ENCODE results near the gene LBHD1.
A peak's percentile ranks its signal among the peaks of the same experiment; 100 is the strongest.
"Not testable (repeated sequence)": the region's sequence is repeated elsewhere in the genome, so short reads cannot be mapped to it uniquely, and the experiment has no call there.

The LBHD1 gene

GRCh38 chr11:62694455-62695167 lies 22.5 kb upstream of the LBHD1 start:
- Histone ChIP-seq H3K27ac (ENCODE audit: low read depth in 2 of 2, low read length in 2 of 2) (no peak overlapping the region), H3K4me3 (ENCODE audit: low read length in 2 of 2) (no peak overlapping the region), H3K9me3 (ENCODE audit: control insufficient read depth in 2 of 2, low read length in 2 of 2) (no peaks in the 10 kb centered on the region), H3K9ac (ENCODE audit: low read depth in 1 of 2, low read length in 2 of 2) (no peak overlapping the region), H3K27me3 (ENCODE audit: control insufficient read depth in 2 of 2, insufficient read depth in 2 of 2, low read length in 2 of 2) (no peaks in the 10 kb centered on the region), H3K36me3 (ENCODE audit: control insufficient read depth in 2 of 2, insufficient read depth in 2 of 2, low read length in 2 of 2) (peaks cover 20 to 30% of the 10 kb centered on the region in 2 donors), H3K4me1 (ENCODE audit: control insufficient read depth in 2 of 2, insufficient read depth in 2 of 2, low read length in 2 of 2) (peaks cover 0 to 2% of the 10 kb centered on the region in 2 donors)

GRCh38 chr11:62693624-62694023 lies 21.6 kb upstream of the LBHD1 start:
- H3K36me3 ChIP-seq (ENCODE audit: control insufficient read depth in 2 of 2, insufficient read depth in 2 of 2, low read length in 2 of 2): peaks cover 20 to 30% of the 10 kb centered on the region in 2 donors
- not testable (repeated sequence) for H3K4me3 ChIP-seq (ENCODE audit: low read length in 2 of 2); H3K27me3 ChIP-seq (ENCODE audit: control insufficient read depth in 2 of 2, insufficient read depth in 2 of 2, low read length in 2 of 2); H3K9me3 ChIP-seq (ENCODE audit: control insufficient read depth in 2 of 2, low read length in 2 of 2); H3K9ac ChIP-seq (ENCODE audit: low read depth in 1 of 2, low read length in 2 of 2); H3K27ac ChIP-seq (ENCODE audit: low read depth in 2 of 2, low read length in 2 of 2); H3K4me1 ChIP-seq (ENCODE audit: control insufficient read depth in 2 of 2, insufficient read depth in 2 of 2, low read length in 2 of 2)

GRCh38 chr11:62689421-62690183 lies 17.5 kb upstream of the LBHD1 start, which contains the start of gene LRRN4CL:
LRRN4CL (minus strand) TSS chr11:62689530; CDS start chr11:62688508, 1,022 bp downstream.
- H3K9ac ChIP-seq (ENCODE audit: low read depth in 1 of 2, low read length in 2 of 2): peak within 1 kb of the TSS in 1 of 2 donors; percentile 26

GRCh38 chr11:62688491-62688890 lies 16.4 kb upstream of the LBHD1 start:
- no peaks in the 10 kb centered on the region for H3K27me3 ChIP-seq (ENCODE audit: control insufficient read depth in 2 of 2, insufficient read depth in 2 of 2, low read length in 2 of 2)
- H3K9ac ChIP-seq (ENCODE audit: low read depth in 1 of 2, low read length in 2 of 2): peak overlapping the region in 1 of 2 donors; percentile 26
- H3K27ac ChIP-seq (ENCODE audit: low read depth in 2 of 2, low read length in 2 of 2): no peak overlapping the region
- H3K9me3 ChIP-seq (ENCODE audit: control insufficient read depth in 2 of 2, low read length in 2 of 2): no peaks in the 10 kb centered on the region
- peaks cover 20 to 28% of the 10 kb centered on the region in 2 donors for H3K36me3 ChIP-seq (ENCODE audit: control insufficient read depth in 2 of 2, insufficient read depth in 2 of 2, low read length in 2 of 2)
- H3K4me3 ChIP-seq (ENCODE audit: low read length in 2 of 2): peak overlapping the region in 1 of 2 donors; percentile 55
- H3K4me1 ChIP-seq (ENCODE audit: control insufficient read depth in 2 of 2, insufficient read depth in 2 of 2, low read length in 2 of 2): peaks cover 0 to 2% of the 10 kb centered on the region in 2 donors

More at GRCh38 chr11:62689421-62690183, 17.5 kb upstream of the LBHD1 start, which contains the start of gene LRRN4CL:
- peak within 1 kb of the TSS; percentile 56 to 63 for H3K27ac ChIP-seq (ENCODE audit: low read depth in 2 of 2, low read length in 2 of 2)
- H3K36me3 ChIP-seq (ENCODE audit: control insufficient read depth in 2 of 2, insufficient read depth in 2 of 2, low read length in 2 of 2): peaks cover 20 to 30% of the 10 kb centered on the region in 2 donors
- no peaks in the 10 kb centered on the region for H3K9me3 ChIP-seq (ENCODE audit: control insufficient read depth in 2 of 2, low read length in 2 of 2)
- H3K27me3 ChIP-seq (ENCODE audit: control insufficient read depth in 2 of 2, insufficient read depth in 2 of 2, low read length in 2 of 2): no peaks in the 10 kb centered on the region
- H3K4me3 ChIP-seq (ENCODE audit: low read length in 2 of 2): peak within 1 kb of the TSS; percentile 32 to 55
- H3K4me1 ChIP-seq (ENCODE audit: control insufficient read depth in 2 of 2, insufficient read depth in 2 of 2, low read length in 2 of 2): peaks cover 0 to 2% of the 10 kb centered on the region in 2 donors

GRCh38 chr11:62687508-62688396 lies 15.7 kb upstream of the LBHD1 start:
- peak overlapping the region in 1 of 2 donors; percentile 38 for H3K9ac ChIP-seq (ENCODE audit: low read depth in 1 of 2, low read length in 2 of 2)
- H3K36me3 ChIP-seq (ENCODE audit: control insufficient read depth in 2 of 2, insufficient read depth in 2 of 2, low read length in 2 of 2): peaks cover 17 to 22% of the 10 kb centered on the region in 2 donors
- no peaks in the 10 kb centered on the region for H3K9me3 ChIP-seq (ENCODE audit: control insufficient read depth in 2 of 2, low read length in 2 of 2)
- H3K4me1 ChIP-seq (ENCODE audit: control insufficient read depth in 2 of 2, insufficient read depth in 2 of 2, low read length in 2 of 2): peaks cover 0 to 2% of the 10 kb centered on the region in 2 donors
- H3K27me3 ChIP-seq (ENCODE audit: control insufficient read depth in 2 of 2, insufficient read depth in 2 of 2, low read length in 2 of 2): no peaks in the 10 kb centered on the region
- no peak overlapping the region for H3K27ac ChIP-seq (ENCODE audit: low read depth in 2 of 2, low read length in 2 of 2)
- H3K4me3 ChIP-seq (ENCODE audit: low read length in 2 of 2): peak overlapping the region; percentile 30 to 55

GRCh38 chr11:62682518-62682917 lies 10.5 kb upstream of the LBHD1 start:
- Histone ChIP-seq H3K4me1 (ENCODE audit: control insufficient read depth in 2 of 2, insufficient read depth in 2 of 2, low read length in 2 of 2) (peaks cover 12 to 13% of the 10 kb centered on the region in 2 donors), H3K27ac (ENCODE audit: low read depth in 2 of 2, low read length in 2 of 2) (no peak overlapping the region)

GRCh38 chr11:62680825-62681240 lies 8.8 kb upstream of the LBHD1 start:
- H3K4me1 ChIP-seq (ENCODE audit: control insufficient read depth in 2 of 2, insufficient read depth in 2 of 2, low read length in 2 of 2): peaks cover 13 to 14% of the 10 kb centered on the region in 2 donors
- H3K36me3 ChIP-seq (ENCODE audit: control insufficient read depth in 2 of 2, insufficient read depth in 2 of 2, low read length in 2 of 2): peaks cover 16 to 19% of the 10 kb centered on the region in 2 donors
- no peaks in the 10 kb centered on the region for H3K9me3 ChIP-seq (ENCODE audit: control insufficient read depth in 2 of 2, low read length in 2 of 2)
- H3K9ac ChIP-seq (ENCODE audit: low read depth in 1 of 2, low read length in 2 of 2): no peak overlapping the region
- no peaks in the 10 kb centered on the region for H3K27me3 ChIP-seq (ENCODE audit: control insufficient read depth in 2 of 2, insufficient read depth in 2 of 2, low read length in 2 of 2)
- no peak overlapping the region for H3K4me3 ChIP-seq (ENCODE audit: low read length in 2 of 2)
- H3K27ac ChIP-seq (ENCODE audit: low read depth in 2 of 2, low read length in 2 of 2): no peak overlapping the region

More at GRCh38 chr11:62682518-62682917, 10.5 kb upstream of the LBHD1 start:
- Histone ChIP-seq H3K36me3 (ENCODE audit: control insufficient read depth in 2 of 2, insufficient read depth in 2 of 2, low read length in 2 of 2) (peaks cover 2 to 5% of the 10 kb centered on the region in 2 donors), H3K27me3 (ENCODE audit: control insufficient read depth in 2 of 2, insufficient read depth in 2 of 2, low read length in 2 of 2) (no peaks in the 10 kb centered on the region), H3K4me3 (ENCODE audit: low read length in 2 of 2) (no peak overlapping the region), H3K9ac (ENCODE audit: low read depth in 1 of 2, low read length in 2 of 2) (no peak overlapping the region), H3K9me3 (ENCODE audit: control insufficient read depth in 2 of 2, low read length in 2 of 2) (no peaks in the 10 kb centered on the region)

- no peaks in the 10 kb centered on the region for H3K9me3 ChIP-seq (ENCODE audit: control insufficient read depth in 2 of 2, low read length in 2 of 2)
- peak within 1 kb of the TSS; percentile 83 to 93 for H3K4me3 ChIP-seq (ENCODE audit: low read length in 2 of 2)
- peak within 1 kb of the TSS; percentile 91 for H3K9ac ChIP-seq (ENCODE audit: low read depth in 1 of 2, low read length in 2 of 2)
- peaks cover 13 to 14% of the 10 kb centered on the region in 2 donors for H3K4me1 ChIP-seq (ENCODE audit: control insufficient read depth in 2 of 2, insufficient read depth in 2 of 2, low read length in 2 of 2)
- H3K27me3 ChIP-seq (ENCODE audit: control insufficient read depth in 2 of 2, insufficient read depth in 2 of 2, low read length in 2 of 2): no peaks in the 10 kb centered on the region
- H3K36me3 ChIP-seq (ENCODE audit: control insufficient read depth in 2 of 2, insufficient read depth in 2 of 2, low read length in 2 of 2): peaks cover 19 to 21% of the 10 kb centered on the region in 2 donors
- peak within 1 kb of the TSS; percentile 71 to 90 for H3K27ac ChIP-seq (ENCODE audit: low read depth in 2 of 2, low read length in 2 of 2)
Measured at GRCh38 chr11:62678770-62679696, 7.0 kb upstream of the LBHD1 start, which contains the start of gene UBXN1. UBXN1 (minus strand) TSS chr11:62679073; CDS start chr11:62678923, 150 bp downstream.

GRCh38 chr11:62678433-62678769 lies 6.3 kb upstream of the LBHD1 start:
- Histone ChIP-seq H3K4me3 (ENCODE audit: low read length in 2 of 2) (peak overlapping the region; percentile 83 to 93), H3K9me3 (ENCODE audit: control insufficient read depth in 2 of 2, low read length in 2 of 2) (no peaks in the 10 kb centered on the region), H3K27me3 (ENCODE audit: control insufficient read depth in 2 of 2, insufficient read depth in 2 of 2, low read length in 2 of 2) (no peaks in the 10 kb centered on the region), H3K4me1 (ENCODE audit: control insufficient read depth in 2 of 2, insufficient read depth in 2 of 2, low read length in 2 of 2) (peaks cover 13 to 14% of the 10 kb centered on the region in 2 donors), H3K36me3 (ENCODE audit: control insufficient read depth in 2 of 2, insufficient read depth in 2 of 2, low read length in 2 of 2) (peaks cover 19 to 23% of the 10 kb centered on the region in 2 donors), H3K9ac (ENCODE audit: low read depth in 1 of 2, low read length in 2 of 2) (peak overlapping the region; percentile 91), H3K27ac (ENCODE audit: low read depth in 2 of 2, low read length in 2 of 2) (peak overlapping the region; percentile 71 to 90)

Measured in mucosa of rectum (tissue), 2 donors.